Prostate gland (tissue), 2 donors: ENCODE measurements around the gene NEO1. TPM values are rescaled to one million over a fixed set of nuclear protein-coding genes. Genes with fewer than 3 reads are reported as not detected.
"Not testable (repeated sequence)": the region's sequence is repeated elsewhere in the genome, so short reads cannot be mapped to it uniquely, and the experiment has no call there.

ENCODE experiments used
- DNase-seq: peaks from one replicate; pipeline ENCODE4 v3.0.0-alpha.2; 2019; ENCODE audit warnings: low spot score
- H3K27ac ChIP-seq, 2 donors: fragments of 200-600 bp; sonication (generic); 2 replicates each; pipeline ENCODE4 v1.5.1; 2017 to 2019
- H3K27me3 ChIP-seq: fragments of 200-600 bp; sonication (generic); replicated peaks from 2 replicates; pipeline ENCODE4 v1.5.1; 2019; ENCODE audit not compliant: insufficient read depth
- H3K36me3 ChIP-seq, 2 donors: fragments of 200-600 bp; sonication (generic); 1 replicate in 1 of 2; 2 replicates in 1 of 2; pipeline versions ENCODE4 v1.5.1 to v1.8.1; 2017 to 2019
- H3K4me1 ChIP-seq: fragments of 200-600 bp; sonication (generic); replicated peaks from 2 replicates; pipeline ENCODE4 v1.5.1; 2019
- H3K4me3 ChIP-seq, 2 donors: fragments of 200-600 bp; sonication (generic); 2 replicates each; pipeline ENCODE4 v1.5.1; 2017 to 2019
- H3K9me3 ChIP-seq: fragments of 200-600 bp; sonication (generic); 2 replicates; pipeline ENCODE4 v1.5.1; 2017
- CTCF ChIP-seq, 4 experiments: fragments of 200-600 bp in 2 of 4; fragments of 450-650 bp in 2 of 4; sonication (generic) in 2 of 4; IDR thresholded peaks; 1 replicate in 3 of 4; 2 replicates in 1 of 4; pipeline ENCODE4 v1.5.1; 2016 to 2019; ENCODE audit warnings: antibody characterized with exemption in 4 of 4, mild to moderate bottlenecking in 2 of 4, moderate library complexity in 2 of 4
- POLR2A ChIP-seq: fragments of 450-650 bp; IDR thresholded peaks from one replicate; pipeline ENCODE4 v1.6.1; 2016; ENCODE audit warnings: antibody characterized with exemption, mild to moderate bottlenecking
- POLR2AphosphoS5 ChIP-seq: sonication (generic); formaldehyde crosslinking; IDR thresholded peaks from one replicate; pipeline ENCODE4 v1.6.1; 2017; ENCODE audit warnings: antibody characterized with exemption
- WGBS: methylation state at CpG from one replicate; pipeline ENCODE4 v1.1.5; 2018; 5-methylcytosine and 5-hydroxymethylcytosine counted together
- intact Hi-C: fragments of 100-400 bp; cut with DNase I; formaldehyde crosslinking; loops from one replicate; pipeline ENCODE4 v1.14.2; 2022
- total RNA-seq, 2 donors: library from RNA; depleted of rRNA; stranded (reverse); fragments of >200 nt; gene quantifications; one replicate each; pipeline ENCODE4 v1.1.0, GENCODE V29; 2016

The NEO1 gene
- total RNA-seq, 2 donors from 2014 or later, result 75.0 to 80.7 TPM

GRCh38 chr15:73296609-73297353 lies 244.5 kb downstream of the NEO1 start:
- intact Hi-C loops, result no loop called here
- Histone ChIP-seq H3K9me3 (no peaks in the 10 kb centered on the region), H3K4me3 (no peak overlapping the region), H3K4me1 (no peaks in the 10 kb centered on the region), H3K27ac (no peak overlapping the region), H3K27me3 (no peaks in the 10 kb centered on the region), H3K36me3 (no peaks in the 10 kb centered on the region)
- DNase-seq, result no peak
- TF ChIP-seq POLR2AphosphoS5 (no peak), CTCF (IDR thresholded peaks at IDR 0.05) (no peak), POLR2A (no peak)
- WGBS, result 83% methylated on average over 9 of the region's 9 CpGs

GRCh38 chr15:73298522-73299245 lies 246.4 kb downstream of the NEO1 start:
- Histone ChIP-seq H3K27ac (no peak overlapping the region), H3K27me3 (no peaks in the 10 kb centered on the region), H3K4me1 (no peaks in the 10 kb centered on the region), H3K36me3 (no peaks in the 10 kb centered on the region), H3K4me3 (no peak overlapping the region), H3K9me3 (no peaks in the 10 kb centered on the region)
- intact Hi-C loops, result no loop called here
- TF ChIP-seq POLR2A (no peak), CTCF (IDR thresholded peaks at IDR 0.05) (no peak), POLR2AphosphoS5 (no peak)
- WGBS, result 89% methylated on average over 7 of the region's 7 CpGs
- no peak for DNase-seq

- H3K27ac ChIP-seq, H3K4me3 ChIP-seq, DNase-seq, H3K4me1 ChIP-seq, H3K9me3 ChIP-seq, H3K36me3 ChIP-seq, H3K27me3 ChIP-seq: not testable (repeated sequence)
- WGBS, result 88% methylated on average over 11 of the region's 11 CpGs
- intact Hi-C loops, result loop anchor here (10.0 kb wide), 1 partner anchor 395 kb away; no protein-coding TSS in a partner anchor
These were observed 248.0 kb downstream of the NEO1 start for GRCh38 chr15:73300286-73300685.

- TF ChIP-seq CTCF (IDR thresholded peaks at IDR 0.05) (no peak), POLR2AphosphoS5 (no peak)
- no peak for DNase-seq
- no peak overlapping the region for H3K27ac ChIP-seq
- no peaks in the 10 kb centered on the region for H3K4me1 ChIP-seq
- intact Hi-C loops, result loop anchor here (10.0 kb wide), 1 partner anchor 391 kb away; no protein-coding TSS in a partner anchor
- no peaks in the 10 kb centered on the region for H3K9me3 ChIP-seq
- no peaks in the 10 kb centered on the region for H3K27me3 ChIP-seq
- H3K36me3 ChIP-seq, result no peaks in the 10 kb centered on the region
- 77% methylated on average over 5 of the region's 5 CpGs for WGBS
- H3K4me3 ChIP-seq, result no peak overlapping the region
These were observed 251.4 kb downstream of the NEO1 start for GRCh38 chr15:73303636-73304035.

GRCh38 chr15:73305331-73306211 lies 253.3 kb downstream of the NEO1 start:
- WGBS, result 62% methylated on average over 12 of the region's 12 CpGs
- Histone ChIP-seq H3K4me1 (no peaks in the 10 kb centered on the region), H3K27ac (no peak overlapping the region), H3K4me3 (no peak overlapping the region), H3K9me3 (no peaks in the 10 kb centered on the region), H3K36me3 (no peaks in the 10 kb centered on the region), H3K27me3 (no peaks in the 10 kb centered on the region)
- peak; percentile 21 for DNase-seq
- intact Hi-C loops, result loop anchor here (2.0 to 10.0 kb wide), 2 partner anchors 331 to 389 kb away; no protein-coding TSS in a partner anchor
- no peak for TF ChIP-seq POLR2A
- peak in 2 of 4 experiments; percentile 30 to 39 for TF ChIP-seq CTCF (IDR thresholded peaks at IDR 0.05)
- TF ChIP-seq POLR2AphosphoS5, result no peak
